Measurements from ENCODE around the gene FTHL17.

The FTHL17 gene

GRCh38 chrX:31038575-31039326 is 33.1 kb downstream of the FTHL17 start:
- peak; percentile 55 for TF ChIP-seq CTCF (IDR thresholded peaks at IDR 0.05)

GRCh38 chrX:31036895-31037294 is 34.9 kb downstream of the FTHL17 start:
- peak; percentile 50 for TF ChIP-seq CTCF (IDR thresholded peaks at IDR 0.05)

GRCh38 chrX:31027351-31027750 is 44.5 kb downstream of the FTHL17 start:
- no peak for TF ChIP-seq CTCF (IDR thresholded peaks at IDR 0.05)

GRCh38 chrX:31024866-31025265 is 47.0 kb downstream of the FTHL17 start:
- TF ChIP-seq CTCF (IDR thresholded peaks at IDR 0.05), result no peak

- TF ChIP-seq CTCF (IDR thresholded peaks at IDR 0.05), result no peak
Observed at GRCh38 chrX:31021537-31021936, 50.3 kb downstream of the FTHL17 start.

Data from LNCAP (cell line).